ENCODE data around the gene ZNF254. TPM values are rescaled to one million over a fixed set of nuclear protein-coding genes. Genes with fewer than 3 reads are reported as not detected.
"Not testable (repeated sequence)": the region's sequence is repeated elsewhere in the genome, so short reads cannot be mapped to it uniquely, and the experiment has no call there.

ZNF254 gene
- 10 to 100 TPM in 5 of 6 donors, 1 to 10 TPM in 1; 6.6 to 13.1 (median 11.2) TPM for polyA plus RNA-seq (ENCODE audit: low read depth in 6 of 6)

DNA sequence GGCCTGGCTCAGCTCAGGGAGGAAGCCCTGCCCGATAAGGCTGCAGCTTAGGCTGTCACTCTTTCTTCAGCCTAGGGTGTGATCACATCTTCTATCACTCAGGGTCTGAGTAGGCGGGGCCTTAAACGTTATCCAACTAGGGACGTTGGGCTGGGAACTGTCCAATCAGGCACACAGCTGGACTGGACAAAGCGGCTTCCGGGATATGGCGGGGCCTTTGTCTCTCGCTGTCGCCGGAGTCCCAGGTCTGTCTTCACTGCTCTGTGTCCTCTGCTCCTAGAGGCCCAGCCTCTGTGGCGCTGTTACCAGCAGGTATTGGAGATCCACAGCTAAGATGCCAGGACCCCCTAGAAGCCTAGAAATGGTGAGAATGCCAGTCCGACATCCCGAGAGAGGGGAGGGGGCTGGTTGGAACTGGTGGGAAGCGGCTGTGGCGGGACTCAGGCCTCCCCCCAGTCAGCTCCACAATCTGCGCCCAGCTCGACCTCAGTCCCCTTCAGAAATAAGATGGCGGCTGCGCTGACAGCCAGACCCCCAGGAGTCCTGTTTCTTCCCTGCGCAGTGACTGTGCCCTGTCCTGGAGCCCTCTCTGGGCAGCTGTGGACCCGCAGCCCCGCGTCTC lies at the start of gene ZNF254:
TSS of gene ZNF254 (plus strand) at position 214 of the 622 bp plus-strand sequence. CDS start at position 335, 121 bp downstream.
- Mint-ChIP-seq H3K27me3 (no peaks in the 10 kb centered on the region), H3K9me3 (no peaks in the 10 kb centered on the region), H3K36me3 (no peaks in the 10 kb centered on the region), H3K27ac (peak within 1 kb of the TSS; percentile 95 to 98 (median 98)), H3K4me3 (peak within 1 kb of the TSS; percentile 88 to 99 (median 98)), H3K4me1 (peaks cover 0 to 34% (median 3%) of the 10 kb centered on the region in 3 donors)
- DNase-seq (peak; percentile 80), ATAC-seq (ENCODE audit: low read depth in 2 of 2) (peak; percentile 97 to 99)

DNA sequence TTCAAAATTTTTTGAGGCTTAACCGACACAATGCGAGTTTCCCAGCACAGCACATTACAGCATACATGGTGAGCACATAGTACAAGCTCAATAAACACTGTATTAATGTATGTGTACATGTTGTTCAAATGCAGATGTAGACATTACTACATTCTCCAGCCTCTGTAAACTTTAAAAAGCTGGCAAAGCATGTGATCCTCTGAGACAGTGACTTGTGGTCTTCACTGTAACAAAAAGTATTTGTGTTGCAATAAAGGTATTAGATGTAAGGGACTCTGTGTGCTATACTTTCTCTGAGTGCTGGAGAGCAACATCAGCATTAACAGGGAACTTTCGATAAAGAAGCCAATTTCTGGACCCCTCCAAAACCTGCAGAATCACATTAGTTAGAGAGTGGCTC lies 46.4 kb upstream of the ZNF254 start:
- Mint-ChIP-seq H3K27ac (no peak overlapping the region), H3K36me3 (peaks cover 0 to 15% of the 10 kb centered on the region in 2 donors), H3K9me3 (no peaks in the 10 kb centered on the region), H3K27me3 (no peaks in the 10 kb centered on the region), H3K4me1 (peaks cover 26 to 33% (median 30%) of the 10 kb centered on the region in 3 donors), H3K4me3 (no peak overlapping the region)
- ATAC-seq (ENCODE audit: low read depth in 2 of 2) (no peak), DNase-seq (no peak)

DNA sequence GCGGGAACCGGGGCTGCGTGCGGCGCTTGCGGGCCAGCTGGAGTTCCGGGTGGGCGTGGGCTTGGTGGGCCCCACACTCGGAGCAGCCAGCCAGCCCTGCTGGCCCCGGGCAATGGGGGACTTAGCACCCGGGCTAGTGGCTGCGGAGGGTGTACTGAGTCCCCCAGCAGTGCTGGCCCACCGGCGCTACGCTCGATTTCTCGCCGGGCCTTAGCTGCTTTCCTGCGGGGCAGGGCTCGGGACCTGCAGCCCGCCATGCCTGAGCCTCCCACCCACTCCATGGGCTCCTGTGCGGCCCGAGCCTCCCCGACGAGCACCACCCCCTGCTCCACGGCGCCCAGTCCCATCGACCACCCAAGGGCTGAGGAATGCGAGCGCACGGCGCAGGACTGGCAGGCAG lies 45.7 kb upstream of the ZNF254 start:
- H3K4me1 Mint-ChIP-seq = peaks cover 19 to 26% (median 23%) of the 10 kb centered on the region in 3 donors
- H3K27ac Mint-ChIP-seq; H3K27me3 Mint-ChIP-seq; H3K4me3 Mint-ChIP-seq; DNase-seq; ATAC-seq (ENCODE audit: low read depth in 2 of 2); H3K9me3 Mint-ChIP-seq: not testable (repeated sequence)
- peaks cover 0 to 15% of the 10 kb centered on the region in 2 donors for H3K36me3 Mint-ChIP-seq

DNA sequence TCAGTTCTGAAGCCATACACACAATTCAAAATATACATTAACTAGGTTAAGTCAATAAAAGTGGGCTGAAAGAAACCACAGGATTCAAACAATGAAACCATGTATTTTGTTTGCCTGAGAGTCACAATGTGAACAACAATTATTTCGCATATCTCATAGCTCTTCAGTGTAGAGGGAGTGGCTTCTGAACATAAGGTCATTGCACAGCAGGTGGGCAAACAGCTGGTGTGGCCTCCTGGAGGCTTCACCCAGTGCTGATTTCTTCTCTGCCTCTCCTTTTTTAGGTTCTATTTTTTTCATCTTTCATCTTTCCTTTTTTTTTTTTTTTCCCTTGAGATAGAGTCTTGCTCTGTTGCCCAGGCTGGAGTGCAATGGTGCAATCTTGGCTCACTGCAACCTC lies 40.4 kb upstream of the ZNF254 start:
- Mint-ChIP-seq H3K4me1 (peaks cover 0 to 16% (median 5%) of the 10 kb centered on the region in 3 donors), H3K27ac (peak overlapping the region in 3 of 6 donors; percentile 34 to 73 (median 70)), H3K27me3 (no peaks in the 10 kb centered on the region), H3K9me3 (no peaks in the 10 kb centered on the region), H3K36me3 (peaks cover 42 to 43% of the 10 kb centered on the region in 2 donors), H3K4me3 (no peak overlapping the region)
- ATAC-seq (ENCODE audit: low read depth in 2 of 2) (no peak), DNase-seq (no peak)

DNA sequence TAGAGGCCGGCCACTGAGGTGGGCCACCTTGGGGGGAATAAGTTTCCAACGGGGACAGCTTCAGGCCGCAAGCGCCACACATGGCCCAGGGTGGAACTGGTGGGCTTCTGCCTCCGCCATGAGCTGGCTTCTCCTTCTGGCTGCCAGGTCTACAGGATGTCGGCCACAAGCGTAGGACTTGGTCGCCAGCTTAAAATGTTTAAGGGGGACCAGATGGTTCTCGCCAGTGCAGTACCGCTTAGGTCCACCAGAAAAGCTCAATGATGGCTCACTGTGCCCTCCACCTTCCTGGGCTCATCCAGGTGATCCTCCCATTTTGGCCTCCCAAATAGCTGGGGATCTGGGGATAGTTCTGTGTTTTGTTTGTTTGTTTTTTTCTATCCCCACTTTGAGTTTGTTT lies 38.7 kb upstream of the ZNF254 start:
- ATAC-seq (ENCODE audit: low read depth in 2 of 2) = no peak
- H3K27ac Mint-ChIP-seq = peak overlapping the region in 4 of 6 donors; percentile 42 to 71 (median 48)
- H3K4me3 Mint-ChIP-seq = no peak overlapping the region
- DNase-seq = no peak
- H3K36me3 Mint-ChIP-seq = peaks cover 49 to 58% of the 10 kb centered on the region in 2 donors
- H3K4me1 Mint-ChIP-seq = peaks cover 0 to 9% (median 5%) of the 10 kb centered on the region in 3 donors
- no peaks in the 10 kb centered on the region for H3K9me3 Mint-ChIP-seq
- no peaks in the 10 kb centered on the region for H3K27me3 Mint-ChIP-seq

DNA sequence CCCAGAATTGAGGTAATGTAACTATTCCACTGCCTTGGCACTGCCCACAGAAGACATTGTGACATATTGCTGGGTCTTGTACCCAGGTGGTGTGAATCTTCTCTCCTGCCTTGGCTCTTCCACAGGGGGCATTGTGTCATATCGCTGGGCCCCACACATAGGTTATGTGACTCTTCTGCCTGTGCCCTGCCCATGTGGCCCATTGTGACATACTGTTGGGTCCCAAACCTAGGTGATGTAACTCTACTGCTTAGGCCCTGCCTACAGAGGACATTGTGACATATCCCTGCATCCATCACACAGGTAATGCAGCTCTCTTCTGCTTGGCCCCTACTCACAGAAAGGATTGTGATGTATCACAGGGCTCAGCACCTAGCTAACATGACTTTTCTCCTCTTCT lies 37.5 kb upstream of the ZNF254 start:
- Mint-ChIP-seq H3K4me3 (no peak overlapping the region), H3K36me3 (peaks cover 49 to 58% of the 10 kb centered on the region in 2 donors), H3K4me1 (peaks cover 0 to 9% (median 5%) of the 10 kb centered on the region in 3 donors), H3K27me3 (no peaks in the 10 kb centered on the region), H3K9me3 (no peaks in the 10 kb centered on the region), H3K27ac (peak overlapping the region in 2 of 6 donors; percentile 63 to 69)
- DNase-seq (no peak), ATAC-seq (ENCODE audit: low read depth in 2 of 2) (no peak)

DNA sequence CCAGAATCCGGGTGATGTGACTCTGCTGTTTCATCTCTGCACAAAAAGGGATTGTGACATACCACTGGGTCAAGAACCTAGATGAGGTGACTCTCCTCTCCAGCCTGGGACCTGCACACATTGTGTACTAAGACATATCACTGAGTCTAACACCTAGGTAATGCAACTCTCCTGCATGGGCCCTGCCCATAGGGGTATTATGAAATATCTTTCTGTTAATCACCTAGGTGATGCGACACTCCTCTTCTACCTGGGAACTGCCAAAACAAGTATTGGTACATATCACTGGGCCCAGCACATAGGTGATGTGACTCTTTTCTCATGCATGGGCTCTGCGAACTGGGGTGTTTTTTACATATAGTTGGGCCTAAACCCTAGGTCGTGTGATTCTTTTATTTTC lies 35.5 kb upstream of the ZNF254 start:
- ATAC-seq (ENCODE audit: low read depth in 2 of 2) (no peak), DNase-seq (no peak)
- Mint-ChIP-seq H3K36me3 (peaks cover 49 to 69% of the 10 kb centered on the region in 2 donors), H3K9me3 (no peaks in the 10 kb centered on the region), H3K27me3 (no peaks in the 10 kb centered on the region), H3K4me3 (no peak overlapping the region), H3K27ac (peak overlapping the region in 1 of 6 donors; percentile 34), H3K4me1 (peaks cover 0 to 9% (median 5%) of the 10 kb centered on the region in 3 donors)

DNA sequence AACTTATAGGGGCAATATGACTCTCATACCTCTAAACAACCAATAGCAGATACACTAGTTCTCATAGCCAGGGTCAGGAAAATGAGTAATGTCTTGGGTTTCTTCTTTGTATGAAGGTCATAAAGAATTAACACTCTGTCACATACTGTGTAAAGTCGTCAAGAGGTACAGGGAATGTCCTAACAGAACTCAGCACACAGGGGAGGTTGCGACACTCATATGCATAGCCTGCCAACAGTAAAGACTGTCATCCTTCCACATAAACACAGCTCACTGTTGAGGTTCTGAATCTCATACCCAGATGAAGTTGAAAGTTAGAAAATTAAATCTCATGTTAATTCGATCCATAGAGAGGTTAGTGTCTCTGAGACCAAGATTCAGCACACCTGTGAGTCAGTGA lies 34.2 kb upstream of the ZNF254 start:
- no peaks in the 10 kb centered on the region for H3K27me3 Mint-ChIP-seq
- H3K27ac Mint-ChIP-seq = no peak overlapping the region
- H3K4me1 Mint-ChIP-seq = peaks cover 0 to 5% (median 0%) of the 10 kb centered on the region in 3 donors
- no peak overlapping the region for H3K4me3 Mint-ChIP-seq
- no peaks in the 10 kb centered on the region for H3K9me3 Mint-ChIP-seq
- peaks cover 40 to 57% of the 10 kb centered on the region in 2 donors for H3K36me3 Mint-ChIP-seq
- DNase-seq (no peak), ATAC-seq (ENCODE audit: low read depth in 2 of 2) (no peak)

DNA sequence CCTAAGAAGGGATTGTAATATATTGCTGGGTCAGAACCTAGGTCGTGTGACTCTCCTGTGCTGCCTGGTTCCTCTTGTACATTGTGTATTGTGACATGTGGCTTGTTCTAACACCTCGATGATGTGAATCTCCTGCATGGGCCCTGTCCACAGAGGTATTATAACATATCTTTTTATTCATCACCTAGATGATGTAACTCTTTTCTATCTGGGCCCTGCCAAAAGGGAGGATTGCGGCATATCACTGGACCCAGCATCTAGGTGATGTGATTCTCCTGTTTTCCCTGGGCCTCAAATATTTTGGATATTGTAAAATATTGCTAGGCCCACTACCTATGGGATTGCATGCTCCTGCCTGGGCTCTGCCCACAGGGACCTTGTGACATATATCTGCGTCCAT lies 33.4 kb upstream of the ZNF254 start:
- Mint-ChIP-seq H3K4me3 (no peak overlapping the region), H3K36me3 (peaks cover 39 to 55% of the 10 kb centered on the region in 2 donors), H3K4me1 (peaks cover 0 to 4% (median 0%) of the 10 kb centered on the region in 3 donors), H3K9me3 (no peaks in the 10 kb centered on the region), H3K27ac (no peak overlapping the region), H3K27me3 (no peaks in the 10 kb centered on the region)
- DNase-seq = no peak
- ATAC-seq (ENCODE audit: low read depth in 2 of 2) = no peak

DNA sequence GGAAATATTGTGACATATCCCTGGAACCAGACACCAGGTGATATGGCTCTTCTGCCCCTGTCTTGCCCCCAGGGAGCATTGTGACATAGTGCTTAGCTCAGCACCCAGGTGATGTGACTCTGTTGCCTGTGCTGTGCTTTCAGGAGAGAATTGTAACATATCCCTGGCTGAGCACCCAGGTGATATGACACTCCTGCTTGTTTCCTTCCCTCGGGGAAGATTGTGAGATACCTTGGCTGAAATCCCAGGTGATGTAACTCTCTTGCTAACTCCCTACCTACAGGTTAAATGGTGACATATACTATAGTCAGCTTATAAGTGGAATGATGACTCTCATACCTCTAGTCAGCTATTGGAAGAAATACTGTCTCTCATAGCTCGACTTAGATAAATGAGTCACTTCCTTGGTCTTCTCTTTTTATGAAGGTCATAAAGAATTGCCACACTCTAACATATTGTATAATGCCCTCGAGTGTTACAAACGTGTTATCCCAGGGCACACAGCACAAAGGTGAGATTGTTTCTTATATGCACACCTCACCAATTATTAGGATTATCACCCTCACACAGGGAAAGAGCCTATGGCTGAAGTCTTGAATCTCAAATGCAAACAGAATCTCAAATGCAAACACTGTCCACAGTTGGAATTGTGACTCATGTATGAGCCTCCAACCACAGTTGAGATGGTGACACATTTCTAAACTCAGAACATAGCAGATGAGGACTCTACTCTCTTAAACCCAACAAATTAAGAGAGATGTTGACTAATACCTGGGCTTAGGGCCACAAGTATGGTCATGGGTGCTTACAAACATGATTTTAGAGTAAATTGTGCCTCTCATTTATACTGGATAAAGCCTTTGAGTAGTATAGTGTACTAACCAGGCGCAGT lies 32.7 kb upstream of the ZNF254 start:
- Mint-ChIP-seq H3K36me3 (peaks cover 39 to 55% of the 10 kb centered on the region in 2 donors), H3K27me3 (no peaks in the 10 kb centered on the region), H3K27ac (no peak overlapping the region), H3K4me1 (no peaks in the 10 kb centered on the region), H3K9me3 (no peaks in the 10 kb centered on the region), H3K4me3 (no peak overlapping the region)
- ATAC-seq (ENCODE audit: low read depth in 2 of 2) = no peak
- DNase-seq = no peak

DNA sequence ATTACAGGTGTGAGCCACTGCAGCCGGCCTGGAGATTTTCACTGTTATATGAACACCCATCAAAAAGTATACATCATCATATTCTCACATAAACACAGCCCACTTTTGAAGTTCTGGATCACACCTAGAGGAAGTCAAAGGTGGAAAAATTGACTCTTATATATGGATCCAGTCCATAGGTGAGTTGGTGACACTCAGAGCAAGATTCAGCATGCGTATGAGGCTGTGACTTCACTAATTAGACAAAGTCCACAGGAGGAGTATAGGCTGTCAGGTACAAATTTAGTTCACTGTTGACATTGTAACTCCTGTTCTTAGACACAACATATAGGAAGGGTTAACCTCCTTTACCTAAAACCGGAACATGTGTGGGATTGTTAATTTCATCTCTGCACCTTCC lies 31.4 kb upstream of the ZNF254 start:
- no peak overlapping the region for H3K4me3 Mint-ChIP-seq
- no peaks in the 10 kb centered on the region for H3K9me3 Mint-ChIP-seq
- no peaks in the 10 kb centered on the region for H3K27me3 Mint-ChIP-seq
- DNase-seq (no peak), ATAC-seq (ENCODE audit: low read depth in 2 of 2) (no peak)
- H3K36me3 Mint-ChIP-seq = peaks cover 32 to 45% of the 10 kb centered on the region in 2 donors
- H3K27ac Mint-ChIP-seq = no peak overlapping the region
- no peaks in the 10 kb centered on the region for H3K4me1 Mint-ChIP-seq

DNA sequence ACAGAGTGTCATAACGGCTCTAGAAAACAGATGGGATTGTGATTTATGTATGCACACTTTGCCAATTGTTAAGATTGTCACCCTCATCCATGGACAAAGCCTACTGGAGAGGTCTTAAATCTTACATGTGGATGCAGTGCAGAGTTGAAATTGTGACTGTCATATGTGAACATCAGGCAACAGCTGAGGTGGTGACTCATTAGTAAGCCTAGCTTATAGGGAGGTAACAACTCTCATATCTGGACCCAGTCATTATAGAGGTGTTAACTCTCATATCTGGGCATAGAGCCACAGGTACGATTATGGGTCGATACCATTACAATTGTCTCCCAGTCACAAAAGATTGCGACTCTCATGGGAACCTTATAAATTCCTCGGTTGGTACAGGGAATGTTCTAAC lies 29.8 kb upstream of the ZNF254 start:
- Mint-ChIP-seq H3K4me1 (no peaks in the 10 kb centered on the region), H3K27me3 (no peaks in the 10 kb centered on the region), H3K9me3 (no peaks in the 10 kb centered on the region), H3K36me3 (peaks cover 20 to 32% of the 10 kb centered on the region in 2 donors), H3K4me3 (no peak overlapping the region), H3K27ac (no peak overlapping the region)
- ATAC-seq (ENCODE audit: low read depth in 2 of 2) (no peak), DNase-seq (no peak)

DNA sequence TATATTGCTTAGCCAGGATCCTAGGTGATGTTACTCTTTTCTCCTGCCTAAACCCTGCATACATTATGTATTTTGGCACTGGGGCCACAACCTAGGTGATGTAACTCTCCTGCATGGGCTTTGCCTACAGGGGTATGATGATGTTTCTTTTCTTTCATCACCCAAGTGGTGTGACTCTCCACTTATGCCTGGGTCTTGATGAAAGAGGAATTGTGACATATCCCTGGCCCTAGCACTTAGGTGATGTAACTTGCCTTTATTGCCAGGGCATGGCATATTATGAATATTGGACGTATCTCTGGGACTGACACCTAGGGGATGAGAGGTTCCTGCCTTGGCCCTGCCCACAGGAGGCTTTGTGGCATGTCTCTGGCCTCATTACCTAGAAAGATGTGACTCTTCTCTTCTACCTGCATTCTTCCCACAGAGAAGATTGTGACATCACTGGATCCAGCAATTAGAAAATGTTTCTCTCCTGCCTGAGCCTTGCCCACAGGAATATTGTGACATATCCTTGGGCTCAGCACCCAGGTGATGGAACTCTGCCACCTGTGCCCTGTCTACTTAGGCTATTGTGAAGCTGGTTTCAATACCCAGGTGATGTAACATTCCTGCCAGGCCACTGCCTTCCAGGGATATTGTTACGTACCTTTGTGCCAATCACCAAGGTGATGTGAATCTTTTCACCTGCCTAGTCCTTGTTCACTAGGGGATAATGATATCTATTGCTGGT lies 27.3 kb upstream of the ZNF254 start:
- DNase-seq (no peak), ATAC-seq (ENCODE audit: low read depth in 2 of 2) (no peak)
- Mint-ChIP-seq H3K4me3 (no peak overlapping the region), H3K36me3 (peaks cover 12 to 23% of the 10 kb centered on the region in 2 donors), H3K27ac (no peak overlapping the region), H3K9me3 (no peaks in the 10 kb centered on the region), H3K27me3 (no peaks in the 10 kb centered on the region), H3K4me1 (no peaks in the 10 kb centered on the region)
